OCI-LY1 (cell line): ENCODE measurements around the gene OR4S2.

Experiments used
- CTCF ChIP-seq: fragments of 200-600 bp; sonication (generic), shearing (Covaris generic); IDR thresholded peaks from 2 replicates; pipeline ENCODE4 v1.5.1; 2017; ENCODE audit warnings: mild to moderate bottlenecking, antibody characterized with exemption, low read length, moderate library complexity, mixed read lengths
- EZH2 ChIP-seq: fragments of 200-600 bp; sonication (generic), shearing (Covaris generic); IDR thresholded peaks from 2 replicates; pipeline ENCODE4 v1.8.0; 2017; ENCODE audit warnings: borderline replicate concordance, mixed run types, mild to moderate bottlenecking, antibody characterized with exemption, low read length, moderate library complexity, mixed read lengths

GRCh38 chr11:55655096-55655495, 7.0 kb downstream of the OR4S2 start:
- TF ChIP-seq CTCF (no peak), EZH2 (no peak)
